Thyroid gland (tissue), 4 donors: Measurements from ENCODE around the gene LMO1. TPM values are rescaled to one million over a fixed set of nuclear protein-coding genes. Genes with fewer than 3 reads are reported as not detected.
A peak's percentile ranks its signal among the peaks of the same experiment; 100 is the strongest.

Source experiments
- DNase-seq, 2 donors: peaks; one replicate each; pipeline ENCODE4 v3.0.0-alpha.2; 2019
- H3K27ac ChIP-seq, 3 donors: fragments of 200-600 bp; sonication (generic); 1 replicate in 2 of 3; 2 replicates in 1 of 3; pipeline ENCODE4 v1.5.1; 2016 to 2019; ENCODE audit warnings: mild to moderate bottlenecking in 1 of 3, moderate library complexity in 1 of 3
- H3K27me3 ChIP-seq: fragments of 200-600 bp; sonication (generic); one replicate; pipeline ENCODE4 v1.5.1; 2019
- H3K36me3 ChIP-seq, 2 donors: fragments of 200-600 bp; sonication (generic); one replicate each; pipeline ENCODE4 v1.5.1; 2016 to 2019
- H3K4me1 ChIP-seq, 2 donors: fragments of 200-600 bp; sonication (generic); one replicate each; pipeline ENCODE4 v1.5.1; 2017 to 2019
- H3K4me3 ChIP-seq, 3 donors: fragments of 200-600 bp; sonication (generic); replicated peaks in 1 of 3; 1 replicate in 2 of 3; 2 replicates in 1 of 3; pipeline ENCODE4 v1.5.1; 2016; ENCODE audit warnings: mild to moderate bottlenecking in 1 of 3
- H3K9me3 ChIP-seq: fragments of 200-600 bp; sonication (generic); one replicate; pipeline ENCODE4 v1.5.1; 2017
- POLR2A ChIP-seq, 2 donors: fragments of 450-650 bp; IDR thresholded peaks; one replicate each; pipeline ENCODE4 v1.6.1; 2017; ENCODE audit warnings: antibody characterized with exemption in 2 of 2, mild to moderate bottlenecking in 2 of 2, moderate library complexity in 1 of 2
- WGBS, 2 donors: methylation state at CpG; one replicate each; pipeline ENCODE4 v1.1.5; 2017; 5-methylcytosine and 5-hydroxymethylcytosine counted together
- intact Hi-C: fragments of 100-400 bp; cut with DNase I; formaldehyde crosslinking; loops from one replicate; pipeline ENCODE4 v1.15.1; 2023
- total RNA-seq, 4 donors: library from RNA; depleted of rRNA; stranded (reverse); fragments of >200 nt; gene quantifications; one replicate each; pipeline ENCODE4 v1.2.3, GENCODE V29; 2016
- TF ChIP-seq, protein P1 (sequence below), 6 experiments: fragments of 200-600 bp in 3 of 6; fragments of 450-650 bp in 3 of 6; sonication (generic) in 3 of 6; IDR thresholded peaks; one replicate each; pipeline ENCODE4 v1.5.1; 2016 to 2019; ENCODE audit warnings: antibody characterized with exemption in 6 of 6, mild to moderate bottlenecking in 2 of 6, inconsistent platforms in 1 of 6, moderate library complexity in 1 of 6

Gene LMO1
- total RNA-seq, 4 donors from 2014 or later: 0.59 TPM; not detected in 3

DNA sequence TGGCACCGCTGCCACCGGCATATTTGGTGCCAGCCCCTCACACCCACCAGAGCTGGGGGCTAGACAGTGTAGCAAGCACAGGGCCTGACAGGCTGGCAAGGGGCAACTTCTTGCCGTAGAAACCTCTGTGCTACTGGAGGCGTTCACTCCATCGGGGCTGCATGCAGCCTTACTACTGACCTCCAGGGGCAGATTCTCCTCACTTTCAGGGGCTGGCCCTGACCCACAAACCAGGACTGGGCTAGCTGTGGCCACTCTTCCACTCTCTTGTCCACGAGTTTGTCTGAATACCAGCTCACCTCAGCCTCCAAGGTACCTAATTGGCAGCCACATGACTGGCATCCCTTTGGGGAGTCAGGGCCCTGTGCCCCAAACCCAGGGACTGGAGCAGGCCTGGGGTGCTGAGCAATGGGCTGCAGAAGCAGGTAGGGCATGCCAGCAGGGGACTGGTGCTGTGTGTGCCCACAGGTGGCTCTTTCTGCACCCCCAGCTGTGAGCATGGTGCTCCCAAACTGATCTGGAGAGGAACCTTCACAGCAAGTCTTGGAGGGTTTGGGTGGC lies 2.1 kb upstream of the LMO1 start:
- TF ChIP-seq POLR2A (IDR thresholded peaks at IDR 0.05): no peak
- TF ChIP-seq, protein P1, sequence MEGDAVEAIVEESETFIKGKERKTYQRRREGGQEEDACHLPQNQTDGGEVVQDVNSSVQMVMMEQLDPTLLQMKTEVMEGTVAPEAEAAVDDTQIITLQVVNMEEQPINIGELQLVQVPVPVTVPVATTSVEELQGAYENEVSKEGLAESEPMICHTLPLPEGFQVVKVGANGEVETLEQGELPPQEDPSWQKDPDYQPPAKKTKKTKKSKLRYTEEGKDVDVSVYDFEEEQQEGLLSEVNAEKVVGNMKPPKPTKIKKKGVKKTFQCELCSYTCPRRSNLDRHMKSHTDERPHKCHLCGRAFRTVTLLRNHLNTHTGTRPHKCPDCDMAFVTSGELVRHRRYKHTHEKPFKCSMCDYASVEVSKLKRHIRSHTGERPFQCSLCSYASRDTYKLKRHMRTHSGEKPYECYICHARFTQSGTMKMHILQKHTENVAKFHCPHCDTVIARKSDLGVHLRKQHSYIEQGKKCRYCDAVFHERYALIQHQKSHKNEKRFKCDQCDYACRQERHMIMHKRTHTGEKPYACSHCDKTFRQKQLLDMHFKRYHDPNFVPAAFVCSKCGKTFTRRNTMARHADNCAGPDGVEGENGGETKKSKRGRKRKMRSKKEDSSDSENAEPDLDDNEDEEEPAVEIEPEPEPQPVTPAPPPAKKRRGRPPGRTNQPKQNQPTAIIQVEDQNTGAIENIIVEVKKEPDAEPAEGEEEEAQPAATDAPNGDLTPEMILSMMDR (IDR thresholded peaks at IDR 0.05): no peak
- no peak overlapping the region for H3K4me3 ChIP-seq
- H3K36me3 ChIP-seq: no peaks in the 10 kb centered on the region
- DNase-seq: no peak
- H3K27me3 ChIP-seq: peaks cover 5% of the 10 kb centered on the region
- WGBS, 2 donors: 70 to 83% methylated on average over 2 to 5 of the region's 6 CpGs
- H3K9me3 ChIP-seq: no peaks in the 10 kb centered on the region
- intact Hi-C loops: no loop called here
- H3K27ac ChIP-seq: no peak overlapping the region
- peaks cover 4 to 32% of the 10 kb centered on the region in 2 donors for H3K4me1 ChIP-seq

DNA sequence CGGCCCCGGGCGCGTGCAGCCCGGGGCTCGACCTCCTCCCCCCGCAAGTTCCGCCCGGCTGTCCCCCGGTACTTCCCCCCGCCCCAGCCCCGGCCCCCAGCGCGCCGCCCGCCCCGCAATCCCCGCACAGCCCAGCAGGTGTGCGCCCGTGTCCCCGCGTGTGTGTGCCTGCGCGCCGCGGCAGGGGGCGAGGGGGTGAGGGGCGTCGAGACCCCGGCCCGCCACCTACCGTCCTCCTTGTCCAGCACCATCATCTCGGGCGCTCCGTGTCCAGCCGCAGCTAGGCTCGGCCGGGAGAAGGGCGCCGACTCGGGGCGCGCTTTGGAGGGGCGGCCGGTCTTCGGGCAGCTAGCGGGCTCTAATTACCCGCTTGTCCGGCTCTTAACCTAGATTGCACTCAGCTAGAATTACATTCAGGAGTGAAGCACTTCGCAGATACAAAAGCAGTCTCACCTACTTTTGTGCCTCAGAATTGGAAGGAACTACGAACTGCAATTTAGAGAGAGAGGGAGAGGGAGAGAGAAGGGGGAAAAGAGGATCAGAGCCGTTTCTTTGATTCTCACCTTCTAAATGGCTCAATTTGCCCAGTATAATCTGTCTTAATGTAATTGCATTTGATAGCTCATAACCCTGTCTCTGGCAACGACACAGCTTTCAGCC lies 439 bp downstream of the LMO1 start:
- 2% methylated on average over 8 to 14 of the region's 53 CpGs for WGBS, 2 donors
- intact Hi-C loops: loop anchor here (5.0 kb wide), 1 partner anchor 36 kb away; no protein-coding TSS in a partner anchor
- Histone ChIP-seq H3K4me1 (peaks cover 4 to 25% of the 10 kb centered on the region in 2 donors), H3K27ac (no peak overlapping the region), H3K36me3 (no peaks in the 10 kb centered on the region), H3K9me3 (no peaks in the 10 kb centered on the region), H3K27me3 (peaks cover 5% of the 10 kb centered on the region), H3K4me3 (peak overlapping the region in 1 of 3 donors; percentile 42)
- peak in 1 of 2 donors; percentile 10 for DNase-seq
- TF ChIP-seq, protein P1 (IDR thresholded peaks at IDR 0.05): no peak
- TF ChIP-seq POLR2A (IDR thresholded peaks at IDR 0.05): no peak

DNA sequence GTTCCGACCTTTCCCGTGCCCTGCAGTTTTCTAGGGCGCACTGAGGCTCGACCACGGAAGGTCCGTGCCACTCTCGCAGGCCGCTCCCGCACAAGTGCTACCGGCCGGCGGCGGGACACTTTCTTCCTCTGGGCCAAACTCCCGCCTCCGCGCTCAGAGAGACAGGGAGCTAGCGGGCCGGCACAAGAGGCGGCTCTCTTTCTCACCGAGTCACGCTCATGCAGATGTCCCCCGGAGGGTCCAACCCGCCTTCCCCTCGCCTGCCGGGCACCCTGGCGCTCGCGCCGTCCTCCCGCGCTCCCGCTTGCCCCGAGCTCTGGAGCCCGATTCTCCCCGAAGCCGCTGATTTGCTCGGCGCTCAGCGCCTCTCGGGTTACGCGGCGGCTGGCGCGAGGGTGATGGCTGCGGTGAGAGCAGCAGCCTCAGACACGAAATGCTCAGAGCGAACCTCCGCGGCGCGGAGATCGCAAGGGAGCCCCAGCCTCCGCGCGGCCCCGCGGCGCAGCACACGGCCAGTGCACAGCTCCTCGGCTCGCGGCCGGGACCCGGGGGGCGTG lies 1.0 kb downstream of the LMO1 start:
- Histone ChIP-seq H3K27me3 (peaks cover 5% of the 10 kb centered on the region), H3K27ac (no peak overlapping the region)

DNA sequence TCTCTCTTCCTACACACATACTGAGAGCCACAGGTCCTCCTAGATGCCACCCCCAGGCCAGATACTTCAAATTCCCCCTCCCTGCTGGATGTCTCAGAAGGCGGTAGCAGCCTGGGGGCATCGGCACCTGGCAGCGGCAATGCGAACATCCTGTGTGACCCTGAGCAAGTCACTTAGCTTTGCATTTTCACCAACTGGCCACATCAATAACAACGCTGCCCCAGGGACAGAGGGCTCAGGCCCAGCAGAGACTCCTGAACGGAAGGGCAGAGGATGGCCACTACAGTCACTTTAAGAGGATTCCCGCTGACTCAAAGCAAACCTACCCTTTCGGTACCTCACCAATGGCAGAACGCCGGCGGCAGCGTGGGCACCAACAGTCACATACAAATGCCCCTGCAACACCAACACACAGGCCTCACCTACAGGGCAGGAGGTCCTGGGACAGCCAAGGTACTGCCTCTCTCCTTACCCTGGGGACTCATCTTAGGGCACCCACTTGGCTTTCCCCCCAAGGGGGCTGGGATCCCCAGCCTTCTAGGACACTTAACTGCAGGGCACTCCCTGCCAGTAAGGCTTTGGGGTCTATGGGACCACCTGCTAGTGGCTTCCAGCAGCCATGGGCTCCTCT lies 1.6 kb downstream of the LMO1 start:
- Histone ChIP-seq H3K4me3 (no peak overlapping the region), H3K27me3 (peaks cover 5% of the 10 kb centered on the region), H3K9me3 (no peaks in the 10 kb centered on the region), H3K27ac (no peak overlapping the region), H3K36me3 (no peaks in the 10 kb centered on the region), H3K4me1 (peaks cover 0 to 18% of the 10 kb centered on the region in 2 donors)
- TF ChIP-seq POLR2A (IDR thresholded peaks at IDR 0.05): no peak
- TF ChIP-seq, protein P1 (IDR thresholded peaks at IDR 0.05): no peak
- intact Hi-C loops: loop anchor here (5.0 kb wide), 1 partner anchor 35 kb away; no protein-coding TSS in a partner anchor
- no peak for DNase-seq
- WGBS, 2 donors: 73 to 91% methylated on average over 7 to 12 of the region's 12 CpGs

More for the DNA sequence above, 1.0 kb downstream of the LMO1 start:
- WGBS, 2 donors: 1% methylated on average over 26 of the region's 66 CpGs; no CpG with 5 or more reads in 1 of the 2 donors
- peaks cover 0 to 19% of the 10 kb centered on the region in 2 donors for H3K4me1 ChIP-seq
- H3K9me3 ChIP-seq: no peaks in the 10 kb centered on the region
- H3K36me3 ChIP-seq: no peaks in the 10 kb centered on the region
- H3K4me3 ChIP-seq: peak overlapping the region in 2 of 3 donors; percentile 38 to 42
- intact Hi-C loops: loop anchor here (5.0 kb wide), 1 partner anchor 35 kb away; no protein-coding TSS in a partner anchor
- TF ChIP-seq POLR2A (IDR thresholded peaks at IDR 0.05): no peak
- peak; percentile 35 to 49 for DNase-seq

DNA sequence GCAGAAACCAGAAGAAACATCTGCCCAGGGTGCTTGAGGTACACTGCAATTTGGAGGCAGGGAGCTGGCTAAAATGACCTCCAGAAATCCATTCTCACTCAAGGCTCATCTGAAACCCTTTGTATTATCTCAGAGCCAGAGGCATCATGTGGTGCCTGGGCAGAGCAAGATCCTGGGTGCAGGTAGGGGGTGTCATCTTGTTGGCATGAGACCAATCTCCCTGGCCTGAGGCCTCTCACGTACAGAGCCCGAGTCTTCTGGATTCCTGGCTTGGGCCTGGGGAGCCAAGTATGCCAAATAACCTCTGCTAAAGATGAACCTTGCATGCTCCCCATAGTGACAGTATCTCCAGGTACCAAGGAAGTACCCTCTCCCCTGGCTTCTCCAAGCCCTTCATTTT lies 2.4 kb downstream of the LMO1 start:
- intact Hi-C loops: loop anchor here (5.0 kb wide), 1 partner anchor 34 kb away; no protein-coding TSS in a partner anchor
- no peaks in the 10 kb centered on the region for H3K9me3 ChIP-seq
- no peak overlapping the region for H3K27ac ChIP-seq
- H3K4me3 ChIP-seq: no peak overlapping the region
- TF ChIP-seq POLR2A (IDR thresholded peaks at IDR 0.05): no peak
- H3K27me3 ChIP-seq: peaks cover 5% of the 10 kb centered on the region
- DNase-seq: no peak
- H3K4me1 ChIP-seq: peaks cover 0 to 18% of the 10 kb centered on the region in 2 donors
- 100% methylated on average over 1 to 2 of the region's 2 CpGs for WGBS, 2 donors
- H3K36me3 ChIP-seq: no peaks in the 10 kb centered on the region
